K562 (cell line): ENCODE data around the gene PREX1. TPM values are rescaled to one million over a fixed set of nuclear protein-coding genes. Genes with fewer than 3 reads are reported as not detected.

Source experiments
- ATAC-seq: fragments of 200-7000 bp; cut with Tn5 transposase; 3 replicates; pipeline ENCODE4 v1.9.1; 2020; ENCODE audit warnings: moderate library complexity
- BruUV-seq: library from RNA; stranded (reverse); fragments of 400-500 nt; replicated peaks from 2 replicates; lab custom pipeline; 2021; lab: Mats Ljungman, UMichigan
- CTCF ChIA-PET: fragments of 300-600 bp; formaldehyde crosslinking; extraction: SDS; loops from one replicate; lab custom pipeline; 2021; ENCODE audit warnings: low intra/inter-chr PET ratio; lab: Yijun Ruan, JAX
- POLR2A ChIA-PET: fragments of 300-600, 350-650 bp; sonication (Branson Sonifier 250); formaldehyde crosslinking; extraction: SDS; loops from one replicate; lab custom pipeline; 2021; ENCODE audit warnings: antibody characterized with exemption, inconsistent platforms; lab: Yijun Ruan, JAX
- DNase-seq, 4 experiments: peaks; one replicate each; pipeline versions ENCODE4 v3.0.0 to v3.0.0-alpha.2; 2011 to 2018; ENCODE audit warnings: low spot score in 3 of 4, mixed read lengths in 3 of 4; ENCODE audit errors: extremely low read depth in 1 of 4
- FAIRE-seq: peaks from 2 replicates; lab custom pipeline; 2011; peaks lifted over from hg19 to GRCh38; lab: Jason Lieb, UNC
- H2AFZ ChIP-seq: 2 replicates; pipeline ENCODE4 v1.6.0; 2011; ENCODE audit warnings: low read depth, low read length, control low read depth, inconsistent platforms
- H3K27ac ChIP-seq: fragments of 200-600 bp; 3 replicates; pipeline ENCODE4 v1.8.0; 2011; ENCODE audit warnings: low read depth, mild to moderate bottlenecking, control low read depth, inconsistent platforms, low read length, moderate library complexity, mixed read lengths; ENCODE audit errors: extremely low read depth
- H3K27me3 ChIP-seq, 2 experiments: fragments of 300-600 bp in 1 of 2; 2 replicates in 1 of 2; 3 replicates in 1 of 2; pipeline versions ENCODE4 v1.6.0 to v1.8.0; 2011; ENCODE audit warnings: inconsistent platforms in 2 of 2, low read length in 2 of 2, mild to moderate bottlenecking in 1 of 2, mixed read lengths in 1 of 2, moderate library complexity in 1 of 2; ENCODE audit not compliant: control insufficient read depth in 2 of 2, insufficient read depth in 2 of 2
- H3K36me3 ChIP-seq: fragments of 300-600 bp; 3 replicates; pipeline ENCODE4 v1.8.0; 2011; ENCODE audit warnings: mild to moderate bottlenecking, low read length, inconsistent platforms; ENCODE audit not compliant: control insufficient read depth, insufficient read depth
- H3K4me1 ChIP-seq, 2 experiments: fragments of 200-600 bp in 1 of 2; replicated peaks in 1 of 2; 2 replicates in 1 of 2; 3 replicates in 1 of 2; pipeline versions ENCODE4 v1.5.1 to v1.8.0; 2011; ENCODE audit warnings: inconsistent platforms in 2 of 2, low read length in 2 of 2, mild to moderate bottlenecking in 1 of 2, mixed read lengths in 1 of 2, moderate library complexity in 1 of 2; ENCODE audit not compliant: control insufficient read depth in 2 of 2, insufficient read depth in 2 of 2
- H3K4me2 ChIP-seq: 2 replicates; pipeline ENCODE4 v1.6.1; 2011; ENCODE audit warnings: low read length, control low read depth, inconsistent platforms, mixed read lengths; ENCODE audit not compliant: insufficient read depth
- H3K4me3 ChIP-seq: fragments of 200-600 bp; sonication (generic), shearing (Covaris generic); 2 replicates; pipeline ENCODE4 v1.5.1; 2016; ENCODE audit warnings: control low read depth, inconsistent platforms
- H3K79me2 ChIP-seq: fragments of 200-600 bp; 3 replicates; pipeline ENCODE4 v1.8.0; 2011; ENCODE audit warnings: low read length, inconsistent platforms; ENCODE audit not compliant: control insufficient read depth, insufficient read depth
- H3K9ac ChIP-seq, 2 experiments: 2 replicates each; pipeline versions ENCODE4 v1.6.0 to v1.6.1; 2011; ENCODE audit warnings: low read depth in 2 of 2, low read length in 2 of 2, control low read depth in 1 of 2, inconsistent platforms in 1 of 2, mild to moderate bottlenecking in 1 of 2, mixed read lengths in 1 of 2; ENCODE audit not compliant: insufficient read depth in 1 of 2
- H3K9me1 ChIP-seq: one replicate; pipeline ENCODE4 v1.6.0; 2011; ENCODE audit warnings: inconsistent platforms, mild to moderate bottlenecking, low read length, moderate library complexity; ENCODE audit not compliant: control insufficient read depth, insufficient read depth
- H3K9me3 ChIP-seq: replicated peaks from 2 replicates; pipeline ENCODE4 v1.5.1; 2011; ENCODE audit warnings: low read depth, low read length, inconsistent platforms; ENCODE audit not compliant: control insufficient read depth, insufficient read depth
- H4K20me1 ChIP-seq: replicated peaks from 2 replicates; pipeline ENCODE4 v1.6.1; 2011; ENCODE audit warnings: low read length, inconsistent platforms, mixed read lengths; ENCODE audit not compliant: control insufficient read depth, insufficient read depth
- BHLHE40 ChIP-seq: IDR thresholded peaks from 2 replicates; pipeline ENCODE4 v1.6.1; 2011; ENCODE audit warnings: low read length, improper control_type of control experiment
- CREM ChIP-seq: IDR thresholded peaks from 2 replicates; pipeline ENCODE4 v1.6.1; 2014; ENCODE audit warnings: antibody characterized with exemption, low read depth
- DNMT1 ChIP-seq: fragments of 450-650 bp; IDR thresholded peaks from 2 replicates; pipeline ENCODE4 v1.6.1; 2016; ENCODE audit warnings: antibody characterized with exemption, mild to moderate bottlenecking
- NFIC ChIP-seq: fragments of 450-650 bp; IDR thresholded peaks from 2 replicates; pipeline ENCODE4 v1.6.1; 2017; ENCODE audit warnings: mild to moderate bottlenecking, inconsistent platforms
- STAG1 ChIP-seq: sonication (generic); formaldehyde crosslinking; IDR thresholded peaks from 2 replicates; pipeline ENCODE4 v1.5.0; 2020; ENCODE audit warnings: missing genetic modification reagents, borderline replicate concordance
- ZFX ChIP-seq: sonication (generic); formaldehyde crosslinking; IDR thresholded peaks from 2 replicates; pipeline ENCODE4 v1.8.0; 2022; ENCODE audit warnings: mild to moderate bottlenecking, missing genetic modification reagents, moderate library complexity
- ZNF12 ChIP-seq: sonication (generic); formaldehyde crosslinking; IDR thresholded peaks from 2 replicates; pipeline ENCODE4 v1.4.0; 2020; ENCODE audit warnings: mild to moderate bottlenecking, missing genetic modification reagents
- ZNF197 ChIP-seq: fragments of 200-800 bp; sonication (Bioruptor generic); IDR thresholded peaks from 2 replicates; pipeline ENCODE4 v1.6.1; 2016; ENCODE audit warnings: low read depth, missing genetic modification characterization, missing compliant biosample characterization
- ZNF408 ChIP-seq: fragments of 250-450 bp; sonication (Bioruptor Pico); IDR thresholded peaks from 2 replicates; pipeline ENCODE4 v1.4.0; 2020; ENCODE audit warnings: low read depth, mild to moderate bottlenecking, moderate library complexity
- ZNF436 ChIP-seq: fragments of 250-450, 450-650 bp; sonication (Bioruptor Pico); formaldehyde crosslinking; IDR thresholded peaks from 2 replicates; pipeline ENCODE4 v1.7.0; 2020; ENCODE audit warnings: mild to moderate bottlenecking
- WGBS: fragments of 100-300 bp; shearing (Covaris generic); methylation state at CpG from one replicate; pipeline ENCODE4 v1.1.6; 2016; ENCODE audit warnings: low coverage, mixed read lengths; ENCODE audit not compliant: insufficient coverage; ENCODE audit errors: missing lambda C conversion rate; 5-methylcytosine and 5-hydroxymethylcytosine counted together
- in situ Hi-C: fragments of 300-500 bp; cut with MboI; formaldehyde crosslinking; loops from 4 replicates; pipeline ENCODE4 v1.15.0; 2018; ENCODE audit warnings: inconsistent platforms, mixed read lengths
- intact Hi-C: fragments of 100-400 bp; cut with micrococcal nuclease; formaldehyde crosslinking; loops from 2 replicates; pipeline ENCODE4 v1.14.2; 2022
- polyA plus RNA-seq, 8 experiments: library from polyadenylated mRNA; depleted of rRNA in 4 of 8; stranded (reverse) in 5 of 8; unstranded in 3 of 8; fragments of >200 nt; fragmentation: Nextera tagmentation in 2 of 8; fragmentation: Illumina TruSeq in 1 of 8; extraction: Ambion mirVana in 2 of 8; extraction: Trizol in 1 of 8; gene quantifications; 2 replicates each; pipeline versions ENCODE4 v1.2.1 to v1.2.3, GENCODE V29; 2011 to 2014; ENCODE audit warnings: inconsistent platforms in 1 of 8, missing spikeins in 1 of 8
- total RNA-seq, 7 experiments: library from RNA; depleted of rRNA in 6 of 7; stranded (reverse); fragments of >200 nt in 6 of 7; fragmentation: Illumina TruSeq in 2 of 7; extraction: Trizol in 2 of 7; gene quantifications; 2 replicates each; pipeline versions ENCODE4 v1.2.1 to v1.2.3, GENCODE V29; 2011 to 2021; ENCODE audit warnings: low replicate concordance in 1 of 7
- TF ChIP-seq, protein P1 (sequence below): sonication (generic); formaldehyde crosslinking; IDR thresholded peaks from 2 replicates; pipeline ENCODE4 v1.8.0; 2022; ENCODE audit warnings: missing genetic modification reagents, mild to moderate bottlenecking, borderline replicate concordance
- TF ChIP-seq, protein P2 (sequence below), 2 experiments: fragments of 450-650 bp; IDR thresholded peaks; 2 replicates each; pipeline ENCODE4 v1.6.1; 2016; ENCODE audit warnings: mild to moderate bottlenecking in 2 of 2, borderline replicate concordance in 1 of 2, low read depth in 1 of 2, moderate library complexity in 1 of 2

Gene PREX1
- total and polyA plus RNA-seq, 9 of the 15 experiments (the other 6 are each of a cell fraction or from before 2014, with no cell fraction given): 0.37 to 10.4 (median 4.8) TPM

- CTCF ChIA-PET: no interaction called here
- no peak overlapping the region for H3K4me3 ChIP-seq
- TF ChIP-seq DNMT1: no peak
- TF ChIP-seq ZNF197 (CRISPR knock-in tag): no peak
- TF ChIP-seq ZFX: no peak
- TF ChIP-seq ZNF408 (CRISPR knock-in tag): no peak
- TF ChIP-seq, protein P1, sequence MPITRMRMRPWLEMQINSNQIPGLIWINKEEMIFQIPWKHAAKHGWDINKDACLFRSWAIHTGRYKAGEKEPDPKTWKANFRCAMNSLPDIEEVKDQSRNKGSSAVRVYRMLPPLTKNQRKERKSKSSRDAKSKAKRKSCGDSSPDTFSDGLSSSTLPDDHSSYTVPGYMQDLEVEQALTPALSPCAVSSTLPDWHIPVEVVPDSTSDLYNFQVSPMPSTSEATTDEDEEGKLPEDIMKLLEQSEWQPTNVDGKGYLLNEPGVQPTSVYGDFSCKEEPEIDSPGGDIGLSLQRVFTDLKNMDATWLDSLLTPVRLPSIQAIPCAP (CRISPR knock-in tag): no peak
- no peak for TF ChIP-seq CREM
- TF ChIP-seq BHLHE40: peak; percentile 49; the same call in 1 of the 2 replicates
- no peak for TF ChIP-seq ZNF436 (CRISPR knock-in tag)
- peak; percentile 56 for TF ChIP-seq NFIC
- TF ChIP-seq, protein P2, sequence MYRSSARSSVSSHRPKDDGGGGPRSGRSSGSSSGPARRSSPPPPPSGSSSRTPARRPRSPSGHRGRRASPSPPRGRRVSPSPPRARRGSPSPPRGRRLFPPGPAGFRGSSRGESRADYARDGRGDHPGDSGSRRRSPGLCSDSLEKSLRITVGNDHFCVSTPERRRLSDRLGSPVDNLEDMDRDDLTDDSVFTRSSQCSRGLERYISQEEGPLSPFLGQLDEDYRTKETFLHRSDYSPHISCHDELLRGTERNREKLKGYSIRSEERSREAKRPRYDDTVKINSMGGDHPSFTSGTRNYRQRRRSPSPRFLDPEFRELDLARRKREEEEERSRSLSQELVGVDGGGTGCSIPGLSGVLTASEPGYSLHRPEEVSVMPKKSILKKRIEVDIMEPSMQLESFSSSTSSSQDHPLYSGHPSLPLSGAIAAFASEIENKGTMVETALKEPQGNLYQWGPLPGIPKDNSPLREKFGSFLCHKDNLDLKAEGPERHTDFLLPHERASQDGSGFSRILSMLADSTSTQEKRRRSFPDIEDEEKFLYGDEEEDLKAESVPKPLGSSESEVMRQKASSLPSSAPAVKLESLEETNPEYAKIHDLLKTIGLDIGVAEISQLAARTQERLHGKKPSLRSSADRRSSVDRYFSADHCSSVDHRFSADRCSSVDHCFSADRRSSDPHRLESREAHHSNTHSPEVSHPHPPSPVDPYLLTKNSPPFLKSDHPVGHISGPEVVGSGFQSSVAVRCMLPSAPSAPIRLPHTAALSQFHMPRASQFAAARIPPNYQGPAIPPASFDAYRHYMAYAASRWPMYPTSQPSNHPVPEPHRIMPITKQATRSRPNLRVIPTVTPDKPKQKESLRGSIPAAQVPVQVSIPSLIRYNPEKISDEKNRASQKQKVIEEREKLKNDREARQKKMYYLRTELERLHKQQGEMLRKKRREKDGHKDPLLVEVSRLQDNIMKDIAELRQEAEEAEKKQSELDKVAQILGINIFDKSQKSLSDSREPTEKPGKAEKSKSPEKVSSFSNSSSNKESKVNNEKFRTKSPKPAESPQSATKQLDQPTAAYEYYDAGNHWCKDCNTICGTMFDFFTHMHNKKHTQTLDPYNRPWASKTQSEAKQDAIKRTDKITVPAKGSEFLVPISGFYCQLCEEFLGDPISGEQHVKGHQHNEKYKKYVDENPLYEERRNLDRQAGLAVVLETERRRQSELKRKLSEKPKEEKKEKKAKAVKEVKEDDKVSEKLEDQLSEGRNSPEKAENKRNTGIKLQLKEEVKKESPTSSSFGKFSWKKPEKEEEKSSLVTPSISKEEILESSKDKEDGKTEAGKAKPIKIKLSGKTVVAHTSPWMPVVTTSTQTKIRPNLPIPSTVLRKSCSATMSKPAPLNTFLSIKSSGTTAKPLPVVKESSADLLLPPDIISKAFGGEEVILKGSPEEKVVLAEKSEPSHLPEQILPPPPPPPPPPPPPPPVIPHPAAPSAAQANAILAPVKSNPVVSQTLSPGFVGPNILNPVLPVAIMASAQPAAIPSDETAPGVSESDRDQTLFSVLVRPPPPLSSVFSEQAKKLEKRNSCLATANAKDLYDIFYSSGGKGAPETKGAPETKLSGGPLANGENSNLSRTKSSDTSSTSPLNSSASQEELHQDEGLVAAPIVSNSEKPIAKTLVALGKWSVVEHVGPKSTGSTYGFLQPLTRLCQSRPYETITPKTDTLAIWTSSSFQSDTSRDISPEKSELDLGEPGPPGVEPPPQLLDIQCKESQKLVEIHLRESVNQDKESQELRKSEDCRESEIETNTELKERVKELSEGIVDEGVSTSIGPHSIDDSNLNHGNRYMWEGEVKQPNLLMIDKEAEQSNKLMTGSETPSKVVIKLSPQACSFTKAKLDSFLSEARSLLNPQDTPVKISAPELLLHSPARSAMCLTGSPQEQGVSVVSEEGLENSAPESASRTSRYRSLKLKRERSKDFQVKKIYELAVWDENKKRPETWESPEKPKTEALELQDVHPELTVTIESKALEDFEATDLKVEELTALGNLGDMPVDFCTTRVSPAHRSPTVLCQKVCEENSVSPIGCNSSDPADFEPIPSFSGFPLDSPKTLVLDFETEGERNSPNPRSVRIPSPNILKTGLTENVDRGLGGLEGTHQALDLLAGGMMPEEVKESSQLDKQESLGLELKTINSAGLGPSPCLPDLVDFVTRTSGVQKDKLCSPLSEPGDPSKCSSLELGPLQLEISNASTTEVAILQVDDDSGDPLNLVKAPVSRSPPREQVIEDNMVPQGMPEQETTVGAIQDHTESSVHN (IDR thresholded peaks at IDR 0.05; ENCODE audit: borderline replicate concordance in 1 of 2, low read depth in 1 of 2): no peak
- no peak for TF ChIP-seq ZNF12 (CRISPR knock-in tag)
- no peak for TF ChIP-seq STAG1 (CRISPR knock-in tag)
Measured at GRCh38 chr20:48691523-48691922, 136.3 kb downstream of the PREX1 start.

More at GRCh38 chr20:48691523-48691922, 136.3 kb downstream of the PREX1 start:
- Histone ChIP-seq H3K9me1 (peaks cover under 1% of the 10 kb centered on the region), H3K36me3 (no peaks in the 10 kb centered on the region), H3K27me3 (no peaks in the 10 kb centered on the region; a peak in 1 of 5 replicates), H3K27ac (no peak overlapping the region), H3K9ac (no peak overlapping the region), H3K9me3 (no peaks in the 10 kb centered on the region), H3K4me1 (peaks cover 0 to 13% of the 10 kb centered on the region in 2 experiments; a peak in 4 of 5 replicates), H2AFZ (no peak overlapping the region), H3K79me2 (no peaks in the 10 kb centered on the region), H3K4me2 (no peak overlapping the region), H4K20me1 (no peaks in the 10 kb centered on the region)
- ATAC-seq: no peak
- 55% methylated on average over 7 of the region's 7 CpGs for WGBS
- DNase-seq: no peak
- no peak for FAIRE-seq
- intact Hi-C loops (no loop called here), in situ Hi-C loops (no loop called here)
- POLR2A ChIA-PET: no interaction called here
- BruUV-seq: no TSS peak
